Measurements from ENCODE around the gene ACRBP.

Gene ACRBP

DNA sequence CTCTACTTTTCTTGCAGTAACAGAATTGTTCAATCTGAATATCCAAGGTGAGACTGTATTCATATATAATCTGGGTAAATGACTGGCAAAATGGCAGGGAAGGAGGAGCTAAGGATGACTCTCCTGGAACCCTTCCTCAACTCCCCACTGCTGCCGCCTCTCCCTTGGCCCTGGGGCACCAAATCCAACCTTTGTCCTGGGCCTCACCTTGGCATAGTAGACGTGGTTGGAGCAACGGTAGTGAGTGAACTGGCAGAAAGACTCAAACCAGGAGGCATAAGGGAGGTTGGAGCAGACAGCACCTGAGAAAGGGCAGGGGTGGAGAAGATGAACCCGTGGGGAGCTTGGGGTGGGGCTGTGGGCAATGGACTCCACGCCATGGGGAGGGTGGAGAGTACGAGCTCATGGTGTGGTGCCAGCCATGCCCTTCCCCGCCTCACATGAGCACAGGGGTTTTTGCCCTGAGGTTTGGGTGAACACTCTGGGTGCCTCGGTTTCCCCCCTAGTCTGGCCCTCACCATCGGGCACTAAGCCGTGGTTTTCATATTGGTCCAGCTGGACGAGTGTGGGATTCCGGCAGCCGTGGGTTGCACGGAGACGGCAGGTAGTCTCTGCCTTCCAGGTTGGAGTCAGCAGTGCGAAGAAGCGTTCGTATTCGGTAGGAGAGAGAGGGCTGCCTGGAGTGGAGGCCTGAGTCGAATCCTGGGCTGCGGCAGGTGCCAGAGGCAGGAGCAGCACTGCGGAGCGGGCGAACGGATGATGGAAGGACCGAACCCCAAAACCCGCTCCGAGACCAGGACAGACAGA lies 753 bp downstream of the ACRBP start:
- no peak for DNase-seq (ENCODE audit: low read depth in 2 of 2)

- no peak for DNase-seq (ENCODE audit: low read depth in 2 of 2)
Measured at GRCh38 chr12:6644903-6645302, 2.3 kb downstream of the ACRBP start.

- no peak for DNase-seq (ENCODE audit: low read depth in 2 of 2)
Measured at GRCh38 chr12:6644257-6644596, 3.0 kb downstream of the ACRBP start.

GRCh38 chr12:6643569-6644256 lies 3.5 kb downstream of the ACRBP start:
- DNase-seq (ENCODE audit: low read depth in 2 of 2), result no peak

GRCh38 chr12:6641131-6641530 lies 6.1 kb downstream of the ACRBP start:
- DNase-seq (ENCODE audit: low read depth in 2 of 2), result no peak

DNA sequence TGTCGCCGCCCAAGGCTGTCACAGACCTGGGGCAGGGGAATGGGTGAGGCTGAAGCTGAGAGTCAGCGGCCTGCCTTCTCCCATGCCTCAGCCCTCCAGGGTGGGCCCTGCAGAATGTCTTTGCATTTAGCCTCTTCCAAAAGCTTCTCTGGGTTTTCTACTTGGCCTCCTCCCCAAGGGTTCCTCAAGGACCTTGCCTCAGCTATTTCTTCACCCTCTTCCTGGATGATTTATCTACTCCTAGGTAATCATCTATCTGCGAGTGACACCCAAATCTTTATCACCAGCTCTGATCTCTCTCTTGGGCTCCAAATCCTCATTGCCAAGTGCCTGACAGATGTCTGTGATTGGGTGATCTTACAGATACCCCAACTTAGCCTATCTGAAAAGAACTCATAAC lies 6.7 kb downstream of the ACRBP start:
- DNase-seq (ENCODE audit: low read depth in 2 of 2), result no peak

DNA sequence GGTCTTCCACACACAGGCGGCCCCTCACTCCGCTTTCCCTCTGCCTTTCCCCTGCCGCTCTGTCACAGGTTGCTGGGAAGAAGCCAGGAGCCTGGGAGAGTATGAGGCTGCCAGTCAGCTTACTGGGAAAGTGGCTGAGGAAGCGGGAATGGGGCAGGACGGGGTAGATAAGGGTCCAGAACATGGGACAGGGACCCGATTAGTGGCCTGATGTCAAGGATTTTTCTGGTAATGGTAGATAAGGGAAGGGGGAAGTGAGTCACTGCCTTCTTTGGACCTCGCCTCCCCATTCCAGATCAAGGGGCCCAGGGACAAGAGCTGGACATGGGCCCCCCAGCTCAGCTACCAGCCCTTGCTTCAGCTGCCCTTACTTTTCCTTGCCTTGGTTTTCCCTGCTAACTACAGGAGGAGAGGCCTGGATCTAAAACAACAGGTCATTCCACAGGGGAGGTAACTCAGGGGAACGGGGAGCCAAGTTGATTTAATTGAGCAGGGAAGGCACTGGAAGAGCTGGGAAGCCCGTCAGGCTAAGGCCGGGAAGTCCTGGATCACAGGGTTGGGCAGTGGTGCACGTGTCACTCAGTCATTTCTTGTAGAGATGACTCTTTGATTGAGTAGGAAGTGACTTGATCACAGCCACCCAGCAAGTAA lies 8.0 kb downstream of the ACRBP start:
- DNase-seq (ENCODE audit: low read depth in 2 of 2), result no peak

GRCh38 chr12:6638305-6638704 lies 8.9 kb downstream of the ACRBP start:
- no peak for DNase-seq (ENCODE audit: low read depth in 2 of 2)

GRCh38 chr12:6635856-6636531 lies 11.2 kb downstream of the ACRBP start, which contains the start of gene LPAR5:
Gene LPAR5, minus strand, starts transcription at chr12:6635959. Its CDS starts 14,711 bp downstream, at chr12:6621248.
- DNase-seq (ENCODE audit: low read depth in 2 of 2), result no peak

DNA sequence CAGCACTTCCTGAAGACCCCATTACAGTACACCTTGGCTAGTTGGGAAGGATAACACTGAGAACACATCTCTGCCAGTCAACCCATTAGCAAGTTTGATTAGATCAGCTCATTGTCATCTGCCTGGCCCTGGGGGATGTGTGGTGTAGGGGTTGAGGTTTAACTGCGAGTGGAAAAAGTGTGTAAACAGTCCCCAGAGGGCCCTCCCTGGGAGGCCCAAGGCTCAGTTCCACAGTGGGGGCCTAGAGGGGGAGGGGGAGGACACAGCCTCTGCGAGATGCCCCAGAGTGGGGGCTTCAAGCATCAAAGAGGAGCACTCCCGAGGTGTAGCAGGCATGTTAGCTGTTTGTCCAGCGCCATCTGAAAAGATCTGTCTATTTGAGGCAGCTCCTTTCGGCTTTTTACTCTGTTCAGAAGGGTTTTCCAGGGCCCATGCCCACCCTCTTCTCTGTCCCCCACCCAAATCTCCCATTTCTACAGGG lies 11.8 kb downstream of the ACRBP start:
- peak in 1 of 2 donors; percentile 56 for DNase-seq (ENCODE audit: low read depth in 2 of 2)

GRCh38 chr12:6632026-6632983 lies 14.9 kb downstream of the ACRBP start:
- no peak for DNase-seq (ENCODE audit: low read depth in 2 of 2)

GRCh38 chr12:6631549-6631961 lies 15.7 kb downstream of the ACRBP start:
- DNase-seq (ENCODE audit: low read depth in 2 of 2), result no peak

DNA sequence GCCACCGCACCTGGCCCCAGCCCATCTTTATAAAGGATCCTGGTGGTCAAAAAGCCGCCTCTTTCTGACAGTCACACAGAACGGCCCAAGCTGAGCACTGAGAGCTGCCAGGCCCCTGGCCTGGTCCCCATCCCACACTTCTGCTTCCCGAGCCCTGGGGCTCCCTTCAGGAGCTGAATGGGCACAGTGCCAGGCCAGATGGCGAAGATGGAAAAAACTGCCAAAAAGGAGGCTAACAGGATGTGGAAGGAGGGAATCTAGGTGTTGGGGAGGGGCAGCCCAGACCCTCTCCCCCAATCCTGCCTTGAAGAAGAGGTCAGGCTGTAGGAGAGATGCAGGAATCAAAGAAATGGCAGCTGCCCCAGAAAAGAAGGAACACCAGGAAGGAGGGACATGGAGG lies 16.5 kb downstream of the ACRBP start:
- no peak for DNase-seq (ENCODE audit: low read depth in 2 of 2)

GRCh38 chr12:6627616-6628015 lies 19.6 kb downstream of the ACRBP start:
- DNase-seq (ENCODE audit: low read depth in 2 of 2), result no peak

GRCh38 chr12:6626654-6627283 lies 20.5 kb downstream of the ACRBP start:
- no peak for DNase-seq (ENCODE audit: low read depth in 2 of 2)

GRCh38 chr12:6620885-6621274 lies 26.4 kb downstream of the ACRBP start:
- DNase-seq (ENCODE audit: low read depth in 2 of 2), result no peak

DNA sequence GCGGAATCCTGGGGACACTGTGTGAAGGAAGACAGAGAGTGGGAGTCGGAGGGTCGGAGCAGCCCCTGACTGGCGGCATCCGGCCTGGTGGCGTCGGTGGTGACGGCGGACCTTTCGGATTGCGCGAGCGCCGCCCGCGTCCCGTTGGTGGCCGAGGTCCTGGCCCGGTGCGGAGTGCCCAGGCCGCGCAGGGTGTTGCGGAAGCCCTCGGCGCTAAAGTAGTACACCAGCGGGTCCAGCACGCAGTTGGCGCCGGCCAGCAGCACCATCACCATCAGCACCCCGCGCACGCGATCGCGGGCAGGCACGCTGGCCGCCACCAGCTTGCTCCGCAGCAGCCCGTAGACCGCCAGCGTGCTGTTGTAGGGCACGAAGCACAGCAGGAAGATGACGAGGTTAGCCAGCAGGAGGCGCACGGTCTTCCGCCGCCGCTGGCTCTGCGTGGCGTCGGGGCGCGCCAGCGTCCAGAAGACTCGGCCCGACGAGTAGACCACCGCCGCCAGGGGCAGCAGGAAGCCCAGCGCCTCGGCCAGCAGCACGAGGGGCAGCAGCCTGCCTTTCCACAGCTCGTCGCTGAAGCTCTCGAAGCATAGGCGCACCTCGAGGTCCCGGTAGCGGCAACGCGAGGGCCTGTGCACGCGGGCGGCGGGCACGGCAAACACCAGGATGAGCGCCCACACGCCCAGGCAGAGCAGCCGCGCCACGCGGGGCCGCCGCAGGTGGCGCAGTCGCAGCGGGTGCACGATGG lies 26.9 kb downstream of the ACRBP start:
- no peak for DNase-seq (ENCODE audit: low read depth in 2 of 2)

DNA sequence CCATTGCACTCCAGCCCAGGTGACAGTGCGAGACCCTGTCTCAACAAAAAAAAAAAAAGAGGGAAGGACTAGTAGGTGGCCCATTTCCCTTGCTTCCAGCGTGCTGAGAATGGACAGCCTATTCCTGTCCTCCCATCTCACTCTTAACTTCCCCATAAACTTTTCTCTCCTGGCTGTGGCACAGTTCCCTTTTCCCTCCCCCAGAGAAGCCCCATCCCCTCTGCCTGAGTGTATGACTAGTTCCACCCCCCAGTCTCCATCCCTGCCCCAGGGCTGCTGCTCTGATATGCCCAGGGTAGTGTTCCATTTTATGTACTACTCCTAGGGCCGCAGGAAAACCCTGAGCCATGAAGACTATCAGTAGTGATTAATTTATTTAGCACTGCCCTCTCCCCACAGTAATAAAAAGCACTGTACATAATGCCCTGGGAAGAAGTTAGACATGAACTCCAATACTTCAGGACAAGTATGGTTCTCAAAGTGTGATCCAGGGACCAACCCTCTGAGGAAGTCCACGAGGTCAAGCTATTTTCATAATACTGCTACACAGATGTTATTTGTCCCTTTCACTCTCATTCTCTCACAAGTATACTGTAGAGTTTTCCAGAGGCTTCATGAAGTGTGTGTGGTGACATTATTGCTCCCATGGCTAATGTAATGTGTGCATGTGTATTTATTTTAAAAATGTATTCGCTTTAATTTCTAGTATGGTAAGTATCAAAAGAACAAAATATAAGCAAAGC lies 28.6 kb downstream of the ACRBP start:
- no peak for DNase-seq (ENCODE audit: low read depth in 2 of 2)

- DNase-seq (ENCODE audit: low read depth in 2 of 2), result no peak
Measured at GRCh38 chr12:6615802-6616201, 31.4 kb downstream of the ACRBP start.
